Hepatocyte (in vitro differentiated cells): ENCODE measurements around the gene NLRP5.

Source experiments
- EZH2 ChIP-seq: fragments of 200-600 bp; sonication (generic); IDR thresholded peaks from 2 replicates; pipeline ENCODE4 v1.6.1; 2016; ENCODE audit warnings: antibody characterized with exemption, mild to moderate bottlenecking, borderline replicate concordance
- EZH2phosphoT487 ChIP-seq: fragments of 200-600 bp; sonication (generic); IDR thresholded peaks from one replicate; pipeline ENCODE4 v1.6.1; 2018; ENCODE audit warnings: antibody characterized with exemption, mild to moderate bottlenecking, low read depth, moderate library complexity; ENCODE audit not compliant: unreplicated experiment, severe bottlenecking
- TF ChIP-seq, protein P1 (sequence below): fragments of 200-600 bp; sonication (generic); IDR thresholded peaks from 2 replicates; pipeline ENCODE4 v1.5.1; 2016; ENCODE audit warnings: antibody characterized with exemption, mild to moderate bottlenecking; ENCODE audit not compliant: poor library complexity

- TF ChIP-seq, protein P1, sequence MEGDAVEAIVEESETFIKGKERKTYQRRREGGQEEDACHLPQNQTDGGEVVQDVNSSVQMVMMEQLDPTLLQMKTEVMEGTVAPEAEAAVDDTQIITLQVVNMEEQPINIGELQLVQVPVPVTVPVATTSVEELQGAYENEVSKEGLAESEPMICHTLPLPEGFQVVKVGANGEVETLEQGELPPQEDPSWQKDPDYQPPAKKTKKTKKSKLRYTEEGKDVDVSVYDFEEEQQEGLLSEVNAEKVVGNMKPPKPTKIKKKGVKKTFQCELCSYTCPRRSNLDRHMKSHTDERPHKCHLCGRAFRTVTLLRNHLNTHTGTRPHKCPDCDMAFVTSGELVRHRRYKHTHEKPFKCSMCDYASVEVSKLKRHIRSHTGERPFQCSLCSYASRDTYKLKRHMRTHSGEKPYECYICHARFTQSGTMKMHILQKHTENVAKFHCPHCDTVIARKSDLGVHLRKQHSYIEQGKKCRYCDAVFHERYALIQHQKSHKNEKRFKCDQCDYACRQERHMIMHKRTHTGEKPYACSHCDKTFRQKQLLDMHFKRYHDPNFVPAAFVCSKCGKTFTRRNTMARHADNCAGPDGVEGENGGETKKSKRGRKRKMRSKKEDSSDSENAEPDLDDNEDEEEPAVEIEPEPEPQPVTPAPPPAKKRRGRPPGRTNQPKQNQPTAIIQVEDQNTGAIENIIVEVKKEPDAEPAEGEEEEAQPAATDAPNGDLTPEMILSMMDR = no peak
- TF ChIP-seq EZH2 (no peak), EZH2phosphoT487 (no peak)
These were observed 104.5 kb downstream of the NLRP5 start for GRCh38 chr19:56091066-56091490.
